ENCODE results near the gene TCEA3.

GRCh38 chr1:23352096-23352695 lies 72.4 kb downstream of the TCEA3 start:
- no peak for TF ChIP-seq EZH2 (IDR thresholded peaks at IDR 0.05)
- no peak for TF ChIP-seq POLR2AphosphoS5 (IDR thresholded peaks at IDR 0.05; ENCODE audit: borderline replicate concordance, low read depth, low read length)

Measured in SK-N-MC (cell line).